ENCODE data around the gene GRHL1.

- TF ChIP-seq MAZ (CRISPR knock-in tag; conservative IDR thresholded peaks at IDR 0.05 in 1 of 2, IDR thresholded peaks at IDR 0.05 in 1 of 2), result no peak
- TF ChIP-seq MTF1 (CRISPR knock-in tag; IDR thresholded peaks at IDR 0.05; ENCODE audit: borderline replicate concordance), result no peak
- TF ChIP-seq MYC (IDR thresholded peaks at IDR 0.05; ENCODE audit: low read depth, low read length), result peak; percentile 59; the same call in 1 of the 2 replicates
- TF ChIP-seq MYC (CRISPR knock-in tag; IDR thresholded peaks at IDR 0.05; ENCODE audit: borderline replicate concordance, low read depth), result no peak
- TF ChIP-seq ETS1 (conservative IDR thresholded peaks at IDR 0.05; ENCODE audit: control insufficient read depth, low read depth, low read length), result no peak
- TF ChIP-seq CTCF (IDR thresholded peaks at IDR 0.05 in 2 of 3, conservative IDR thresholded peaks at IDR 0.05 in 1 of 3; ENCODE audit: insufficient read depth in 2 of 3, low read depth in 1 of 3, low read length in 3 of 3), result no peak
- TF ChIP-seq TOE1 (IDR thresholded peaks at IDR 0.05; ENCODE audit: borderline replicate concordance), result peak; percentile 90
- TF ChIP-seq TOE1 (CRISPR knock-in tag; IDR thresholded peaks at IDR 0.05; ENCODE audit: borderline replicate concordance, low read depth), result 0 out of 2 replicates have a peak, but pooled peaks have one; percentile 38
- TF ChIP-seq POLR2AphosphoS5 (IDR thresholded peaks at IDR 0.05; ENCODE audit: control insufficient read depth, insufficient read depth, low read depth, low read length), result no peak
- TF ChIP-seq, protein P1, sequence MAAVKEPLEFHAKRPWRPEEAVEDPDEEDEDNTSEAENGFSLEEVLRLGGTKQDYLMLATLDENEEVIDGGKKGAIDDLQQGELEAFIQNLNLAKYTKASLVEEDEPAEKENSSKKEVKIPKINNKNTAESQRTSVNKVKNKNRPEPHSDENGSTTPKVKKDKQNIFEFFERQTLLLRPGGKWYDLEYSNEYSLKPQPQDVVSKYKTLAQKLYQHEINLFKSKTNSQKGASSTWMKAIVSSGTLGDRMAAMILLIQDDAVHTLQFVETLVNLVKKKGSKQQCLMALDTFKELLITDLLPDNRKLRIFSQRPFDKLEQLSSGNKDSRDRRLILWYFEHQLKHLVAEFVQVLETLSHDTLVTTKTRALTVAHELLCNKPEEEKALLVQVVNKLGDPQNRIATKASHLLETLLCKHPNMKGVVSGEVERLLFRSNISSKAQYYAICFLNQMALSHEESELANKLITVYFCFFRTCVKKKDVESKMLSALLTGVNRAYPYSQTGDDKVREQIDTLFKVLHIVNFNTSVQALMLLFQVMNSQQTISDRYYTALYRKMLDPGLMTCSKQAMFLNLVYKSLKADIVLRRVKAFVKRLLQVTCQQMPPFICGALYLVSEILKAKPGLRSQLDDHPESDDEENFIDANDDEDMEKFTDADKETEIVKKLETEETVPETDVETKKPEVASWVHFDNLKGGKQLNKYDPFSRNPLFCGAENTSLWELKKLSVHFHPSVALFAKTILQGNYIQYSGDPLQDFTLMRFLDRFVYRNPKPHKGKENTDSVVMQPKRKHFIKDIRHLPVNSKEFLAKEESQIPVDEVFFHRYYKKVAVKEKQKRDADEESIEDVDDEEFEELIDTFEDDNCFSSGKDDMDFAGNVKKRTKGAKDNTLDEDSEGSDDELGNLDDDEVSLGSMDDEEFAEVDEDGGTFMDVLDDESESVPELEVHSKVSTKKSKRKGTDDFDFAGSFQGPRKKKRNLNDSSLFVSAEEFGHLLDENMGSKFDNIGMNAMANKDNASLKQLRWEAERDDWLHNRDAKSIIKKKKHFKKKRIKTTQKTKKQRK (IDR thresholded peaks at IDR 0.05; ENCODE audit: borderline replicate concordance, low read depth, low read length), result no peak
Measured at GRCh38 chr2:10030311-10030736, 78.8 kb downstream of the GRHL1 start.

Measured in K562 (cell line).